ENCODE data around the gene CSAD. TPM values are rescaled to one million over a fixed set of nuclear protein-coding genes. Genes with fewer than 3 reads are reported as not detected.

Gene CSAD
- total RNA-seq, 1 experiment from 2014 or later = 11.5 TPM

DNA sequence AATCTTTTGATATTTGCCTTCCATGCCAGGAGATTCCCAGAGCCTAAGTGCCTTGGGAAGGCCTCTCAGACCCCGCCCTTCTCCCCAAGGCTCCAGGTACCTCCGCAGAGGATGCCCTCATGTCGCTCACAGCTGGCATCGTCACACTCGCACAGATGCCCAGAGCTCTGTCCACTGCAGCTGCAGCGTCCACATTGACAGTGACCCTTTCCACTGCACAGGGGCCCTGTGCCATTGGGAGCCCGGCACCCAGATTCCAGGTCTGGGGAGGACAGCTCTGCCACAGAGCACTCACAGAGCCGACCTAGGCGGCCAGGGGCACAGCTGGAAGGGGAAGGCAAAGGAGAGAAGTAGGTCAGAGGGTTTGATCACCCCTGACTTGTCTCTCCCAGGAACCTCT is 12.3 kb upstream of the CSAD start:
- POLR2A ChIA-PET = no interaction called here

DNA sequence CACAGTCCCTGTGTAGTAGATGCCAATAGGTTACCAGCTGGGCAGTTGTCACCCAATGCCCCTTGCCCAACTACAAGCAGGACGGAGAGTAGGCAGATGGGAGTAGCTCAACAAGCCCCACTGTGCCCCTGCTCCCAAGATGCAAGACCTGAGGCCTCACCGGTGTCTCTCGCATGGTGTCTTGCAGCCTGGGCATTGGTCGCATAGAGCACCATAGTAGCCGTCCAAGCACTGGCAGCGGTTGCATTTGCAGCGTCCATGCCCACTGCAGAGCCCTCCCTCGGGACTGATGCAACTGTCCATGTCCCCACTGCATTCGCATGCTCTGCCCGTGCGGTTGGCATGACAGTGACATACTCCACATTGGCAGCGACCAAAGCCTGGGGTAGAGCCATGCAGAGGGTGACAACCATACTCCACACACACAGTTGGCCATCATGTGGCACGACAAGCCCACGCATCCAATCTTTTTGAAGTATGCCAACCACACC is 11.9 kb upstream of the CSAD start:
- H3K9me3 Mint-ChIP-seq = no peaks in the 10 kb centered on the region
- H3K27ac Mint-ChIP-seq = no peak overlapping the region
- CTCF ChIA-PET = interaction anchor here (1.1 to 2.5 kb wide), 4 partner anchors 18 to 129 kb away, joined by 3 to 8 read pairs (median 6); partner anchors contain the start of genes AAAS and SPRYD3
- peaks cover 57% of the 10 kb centered on the region for H3K27me3 Mint-ChIP-seq (ENCODE audit: low read depth)
- H3K36me3 Mint-ChIP-seq = peaks cover 10% of the 10 kb centered on the region
- POLR2A ChIA-PET = interaction anchor here (0.9 kb wide), 1 partner anchor 95 kb away, joined by 3 read pairs; the partner anchor contains the start of gene IGFBP6
- no peak for DNase-seq (ENCODE audit: low spot score)
- no peak overlapping the region for H3K4me3 Mint-ChIP-seq
- H3K4me1 Mint-ChIP-seq = peaks cover 15% of the 10 kb centered on the region
- ATAC-seq = no peak
- TF ChIP-seq GABPB1 (CRISPR knock-in tag; IDR thresholded peaks at IDR 0.05) = no peak
- TF ChIP-seq, protein P1, sequence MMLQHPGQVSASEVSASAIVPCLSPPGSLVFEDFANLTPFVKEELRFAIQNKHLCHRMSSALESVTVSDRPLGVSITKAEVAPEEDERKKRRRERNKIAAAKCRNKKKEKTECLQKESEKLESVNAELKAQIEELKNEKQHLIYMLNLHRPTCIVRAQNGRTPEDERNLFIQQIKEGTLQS (CRISPR knock-in tag; conservative IDR thresholded peaks at IDR 0.05) = 0 out of 2 replicates have a peak, but pooled peaks have one; percentile 19

More for the DNA sequence above, 12.3 kb upstream of the CSAD start:
- peaks cover 61% of the 10 kb centered on the region for H3K27me3 Mint-ChIP-seq (ENCODE audit: low read depth)
- TF ChIP-seq, protein P2, sequence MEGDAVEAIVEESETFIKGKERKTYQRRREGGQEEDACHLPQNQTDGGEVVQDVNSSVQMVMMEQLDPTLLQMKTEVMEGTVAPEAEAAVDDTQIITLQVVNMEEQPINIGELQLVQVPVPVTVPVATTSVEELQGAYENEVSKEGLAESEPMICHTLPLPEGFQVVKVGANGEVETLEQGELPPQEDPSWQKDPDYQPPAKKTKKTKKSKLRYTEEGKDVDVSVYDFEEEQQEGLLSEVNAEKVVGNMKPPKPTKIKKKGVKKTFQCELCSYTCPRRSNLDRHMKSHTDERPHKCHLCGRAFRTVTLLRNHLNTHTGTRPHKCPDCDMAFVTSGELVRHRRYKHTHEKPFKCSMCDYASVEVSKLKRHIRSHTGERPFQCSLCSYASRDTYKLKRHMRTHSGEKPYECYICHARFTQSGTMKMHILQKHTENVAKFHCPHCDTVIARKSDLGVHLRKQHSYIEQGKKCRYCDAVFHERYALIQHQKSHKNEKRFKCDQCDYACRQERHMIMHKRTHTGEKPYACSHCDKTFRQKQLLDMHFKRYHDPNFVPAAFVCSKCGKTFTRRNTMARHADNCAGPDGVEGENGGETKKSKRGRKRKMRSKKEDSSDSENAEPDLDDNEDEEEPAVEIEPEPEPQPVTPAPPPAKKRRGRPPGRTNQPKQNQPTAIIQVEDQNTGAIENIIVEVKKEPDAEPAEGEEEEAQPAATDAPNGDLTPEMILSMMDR (IDR thresholded peaks at IDR 0.05) = no peak
- TF ChIP-seq HMGA2 (CRISPR knock-in tag; IDR thresholded peaks at IDR 0.05) = no peak
- peaks cover 6% of the 10 kb centered on the region for H3K36me3 Mint-ChIP-seq
- CTCF ChIA-PET = interaction anchor here (1.1 to 2.5 kb wide), 4 partner anchors 18 to 128 kb away, joined by 3 to 8 read pairs (median 6); partner anchors contain the start of genes AAAS and SPRYD3
- DNase-seq (ENCODE audit: low spot score) (no peak), ATAC-seq (no peak)
- H3K4me1 Mint-ChIP-seq = peaks cover 13% of the 10 kb centered on the region
- no peak overlapping the region for H3K27ac Mint-ChIP-seq
- no peak overlapping the region for H3K4me3 Mint-ChIP-seq
- H3K9me3 Mint-ChIP-seq = no peaks in the 10 kb centered on the region

DNA sequence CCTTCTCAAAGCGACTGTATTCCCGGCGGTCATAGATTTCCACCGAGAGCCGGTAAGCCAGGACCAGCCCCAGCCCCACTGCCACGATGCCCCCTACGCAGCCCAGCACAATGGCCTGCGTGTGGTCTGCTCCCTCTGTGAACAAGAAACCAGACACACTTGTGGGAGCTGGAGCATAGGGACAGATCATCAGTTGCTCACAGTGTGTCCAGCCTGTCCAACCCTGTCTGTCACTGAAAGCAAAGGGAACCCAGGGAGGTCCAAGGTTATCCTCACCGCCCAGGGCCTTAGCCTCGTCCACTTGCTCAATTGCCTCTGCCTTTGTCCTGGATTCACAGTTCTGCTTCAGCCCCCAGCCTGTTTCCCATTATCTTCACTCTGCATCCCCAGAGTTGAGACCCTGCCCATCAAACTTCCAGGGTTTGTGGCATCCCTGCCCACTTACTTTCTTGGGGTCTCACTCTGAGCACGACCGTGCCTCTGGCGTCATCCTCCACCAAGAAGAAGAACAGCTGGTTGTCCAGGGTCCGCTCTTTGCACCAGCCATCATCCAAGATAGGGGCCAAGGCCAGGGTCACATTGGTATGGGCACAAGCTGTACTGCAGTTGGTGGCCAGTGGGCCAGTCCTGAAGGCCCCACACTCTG is 11.3 kb upstream of the CSAD start:
- Mint-ChIP-seq H3K4me1 (peaks cover 16% of the 10 kb centered on the region), H3K4me3 (no peak overlapping the region), H3K36me3 (peaks cover 16% of the 10 kb centered on the region), H3K9me3 (no peaks in the 10 kb centered on the region), H3K27me3 (ENCODE audit: low read depth) (peaks cover 53% of the 10 kb centered on the region), H3K27ac (no peak overlapping the region)
- POLR2A ChIA-PET = interaction anchor here (0.9 kb wide), 1 partner anchor 94 kb away, joined by 3 read pairs; the partner anchor contains the start of gene IGFBP6
- no peak for TF ChIP-seq ZNF671 (CRISPR knock-in tag; IDR thresholded peaks at IDR 0.05)
- TF ChIP-seq, protein P3, sequence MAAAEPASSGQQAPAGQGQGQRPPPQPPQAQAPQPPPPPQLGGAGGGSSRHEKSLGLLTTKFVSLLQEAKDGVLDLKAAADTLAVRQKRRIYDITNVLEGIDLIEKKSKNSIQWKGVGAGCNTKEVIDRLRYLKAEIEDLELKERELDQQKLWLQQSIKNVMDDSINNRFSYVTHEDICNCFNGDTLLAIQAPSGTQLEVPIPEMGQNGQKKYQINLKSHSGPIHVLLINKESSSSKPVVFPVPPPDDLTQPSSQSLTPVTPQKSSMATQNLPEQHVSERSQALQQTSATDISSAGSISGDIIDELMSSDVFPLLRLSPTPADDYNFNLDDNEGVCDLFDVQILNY (CRISPR knock-in tag; IDR thresholded peaks at IDR 0.05) = no peak
- TF ChIP-seq, protein P4, sequence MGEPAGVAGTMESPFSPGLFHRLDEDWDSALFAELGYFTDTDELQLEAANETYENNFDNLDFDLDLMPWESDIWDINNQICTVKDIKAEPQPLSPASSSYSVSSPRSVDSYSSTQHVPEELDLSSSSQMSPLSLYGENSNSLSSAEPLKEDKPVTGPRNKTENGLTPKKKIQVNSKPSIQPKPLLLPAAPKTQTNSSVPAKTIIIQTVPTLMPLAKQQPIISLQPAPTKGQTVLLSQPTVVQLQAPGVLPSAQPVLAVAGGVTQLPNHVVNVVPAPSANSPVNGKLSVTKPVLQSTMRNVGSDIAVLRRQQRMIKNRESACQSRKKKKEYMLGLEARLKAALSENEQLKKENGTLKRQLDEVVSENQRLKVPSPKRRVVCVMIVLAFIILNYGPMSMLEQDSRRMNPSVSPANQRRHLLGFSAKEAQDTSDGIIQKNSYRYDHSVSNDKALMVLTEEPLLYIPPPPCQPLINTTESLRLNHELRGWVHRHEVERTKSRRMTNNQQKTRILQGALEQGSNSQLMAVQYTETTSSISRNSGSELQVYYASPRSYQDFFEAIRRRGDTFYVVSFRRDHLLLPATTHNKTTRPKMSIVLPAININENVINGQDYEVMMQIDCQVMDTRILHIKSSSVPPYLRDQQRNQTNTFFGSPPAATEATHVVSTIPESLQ (CRISPR knock-in tag; IDR thresholded peaks at IDR 0.05) = no peak
- no peak for TF ChIP-seq SMAD4 (CRISPR knock-in tag; IDR thresholded peaks at IDR 0.05)
- TF ChIP-seq CBFB (CRISPR knock-in tag; IDR thresholded peaks at IDR 0.05; ENCODE audit: low read depth) = no peak
- TF ChIP-seq, protein P5, sequence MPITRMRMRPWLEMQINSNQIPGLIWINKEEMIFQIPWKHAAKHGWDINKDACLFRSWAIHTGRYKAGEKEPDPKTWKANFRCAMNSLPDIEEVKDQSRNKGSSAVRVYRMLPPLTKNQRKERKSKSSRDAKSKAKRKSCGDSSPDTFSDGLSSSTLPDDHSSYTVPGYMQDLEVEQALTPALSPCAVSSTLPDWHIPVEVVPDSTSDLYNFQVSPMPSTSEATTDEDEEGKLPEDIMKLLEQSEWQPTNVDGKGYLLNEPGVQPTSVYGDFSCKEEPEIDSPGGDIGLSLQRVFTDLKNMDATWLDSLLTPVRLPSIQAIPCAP (CRISPR knock-in tag; IDR thresholded peaks at IDR 0.05) = no peak
- DNase-seq (ENCODE audit: low spot score) = no peak
- no peak for ATAC-seq
- CTCF ChIA-PET = interaction anchor here (2.0 to 2.5 kb wide), 2 partner anchors 17 to 33 kb away, joined by 7 to 8 read pairs; no protein-coding TSS in a partner anchor

Measured in WTC11 (cell line).